PC-9 (cell line): ENCODE results near the gene OR51B4.

Experiments
- EZH2 ChIP-seq: fragments of 200-600 bp; sonication (generic); IDR thresholded peaks from 2 replicates; pipeline ENCODE4 v1.8.0; 2017; ENCODE audit warnings: antibody characterized with exemption, low read depth
- TF ChIP-seq, protein P1 (sequence below): fragments of 200-600 bp; sonication (generic); conservative IDR thresholded peaks from 2 replicates; pipeline ENCODE4 v1.6.1; 2017; ENCODE audit warnings: mixed run types, antibody characterized with exemption, mild to moderate bottlenecking, moderate library complexity

DNA sequence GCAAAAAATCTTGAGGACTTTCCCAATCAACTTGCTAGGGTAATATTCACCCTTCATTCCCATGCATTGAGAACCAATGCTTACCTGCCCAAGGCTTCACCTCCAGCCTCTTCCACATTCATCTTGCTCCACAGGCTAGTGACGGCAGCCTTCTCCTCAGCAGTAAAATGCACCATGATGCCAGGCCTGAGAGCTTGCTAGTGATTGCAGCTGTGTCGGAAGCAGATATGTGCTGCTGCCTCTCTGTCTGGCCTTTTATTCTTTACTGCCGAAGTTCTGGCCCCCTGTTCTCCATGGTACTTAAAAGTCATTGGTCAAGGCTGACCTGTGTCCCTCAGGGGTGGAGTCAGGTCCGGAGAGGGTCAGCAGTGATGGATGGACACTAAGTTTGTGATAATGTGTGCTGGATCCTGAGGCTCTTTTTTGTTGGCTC is 32.0 kb downstream of the OR51B4 start, which contains the start of gene HBE1:
- TF ChIP-seq, protein P1, sequence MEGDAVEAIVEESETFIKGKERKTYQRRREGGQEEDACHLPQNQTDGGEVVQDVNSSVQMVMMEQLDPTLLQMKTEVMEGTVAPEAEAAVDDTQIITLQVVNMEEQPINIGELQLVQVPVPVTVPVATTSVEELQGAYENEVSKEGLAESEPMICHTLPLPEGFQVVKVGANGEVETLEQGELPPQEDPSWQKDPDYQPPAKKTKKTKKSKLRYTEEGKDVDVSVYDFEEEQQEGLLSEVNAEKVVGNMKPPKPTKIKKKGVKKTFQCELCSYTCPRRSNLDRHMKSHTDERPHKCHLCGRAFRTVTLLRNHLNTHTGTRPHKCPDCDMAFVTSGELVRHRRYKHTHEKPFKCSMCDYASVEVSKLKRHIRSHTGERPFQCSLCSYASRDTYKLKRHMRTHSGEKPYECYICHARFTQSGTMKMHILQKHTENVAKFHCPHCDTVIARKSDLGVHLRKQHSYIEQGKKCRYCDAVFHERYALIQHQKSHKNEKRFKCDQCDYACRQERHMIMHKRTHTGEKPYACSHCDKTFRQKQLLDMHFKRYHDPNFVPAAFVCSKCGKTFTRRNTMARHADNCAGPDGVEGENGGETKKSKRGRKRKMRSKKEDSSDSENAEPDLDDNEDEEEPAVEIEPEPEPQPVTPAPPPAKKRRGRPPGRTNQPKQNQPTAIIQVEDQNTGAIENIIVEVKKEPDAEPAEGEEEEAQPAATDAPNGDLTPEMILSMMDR: no peak
- TF ChIP-seq EZH2: no peak
